Activated gamma-delta T cell (primary cell): ENCODE data around the gene SMAD5.

Source experiments
- DNase-seq: peaks from one replicate; lab custom pipeline; 2025; lab: John Stamatoyannopoulos, UW
- total RNA-seq, 2 donors: gene quantifications; one replicate each; lab custom pipeline; 2026; lab: John Stamatoyannopoulos, UW

The SMAD5 gene
- 66.2 to 74.0 reads per million in 2 donors for total RNA-seq

DNA sequence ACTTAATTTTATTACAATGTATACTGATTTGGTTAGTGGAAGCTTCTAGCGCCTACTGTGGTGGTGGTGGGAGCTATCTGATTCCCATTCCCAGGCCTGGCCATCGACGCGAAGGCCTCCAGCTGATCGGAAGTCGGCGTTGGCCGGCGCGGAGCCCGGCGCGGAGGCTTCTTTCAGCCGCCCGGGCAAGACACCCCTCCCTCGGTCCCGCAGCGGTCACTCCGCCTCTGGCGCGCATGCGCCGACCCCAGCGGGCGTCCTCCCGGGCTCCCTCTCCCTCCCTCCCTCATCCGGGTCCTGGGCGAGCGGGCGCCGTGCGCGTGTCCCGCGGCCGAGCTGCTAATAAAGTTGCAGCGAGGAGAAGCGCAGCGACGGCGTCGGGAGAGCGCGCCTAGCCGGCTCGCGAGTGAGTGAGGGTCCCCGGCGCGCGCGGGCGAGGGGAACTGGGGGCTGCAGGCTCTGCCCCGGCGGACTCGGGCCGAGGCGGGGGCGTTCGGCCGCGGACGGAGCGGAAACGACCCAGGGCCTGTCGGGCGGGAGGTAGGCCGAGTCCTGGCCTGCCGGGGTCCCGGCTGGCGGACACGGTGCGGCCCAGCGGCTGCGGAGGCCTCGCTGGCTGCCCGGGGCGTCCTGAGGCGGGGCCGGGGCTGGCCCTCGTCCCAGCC lies at the start of gene SMAD5:
SMAD5 (plus strand) TSS at position 289 of the 665 bp plus-strand sequence. CDS start 20,916 bp downstream, outside the sequence.
- DNase-seq: peak; percentile 77

DNA sequence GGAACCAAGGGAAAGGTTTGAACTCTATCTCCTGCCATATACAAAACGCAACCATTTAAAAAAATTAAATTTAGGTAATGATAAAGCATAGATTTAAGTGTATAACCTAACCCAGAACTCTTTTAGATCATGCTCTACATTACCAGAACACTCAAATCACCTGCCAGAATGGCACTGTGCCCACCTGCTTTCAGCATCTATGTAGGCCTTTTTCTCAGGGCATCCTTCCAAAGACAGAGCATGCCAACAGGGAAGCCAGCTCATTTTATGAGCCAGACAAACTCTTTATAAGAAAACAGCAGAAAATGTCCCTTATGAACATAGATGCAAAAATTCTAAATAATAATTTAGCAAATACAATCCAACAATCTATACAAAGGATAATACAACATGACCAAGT lies 47.9 kb upstream of the SMAD5 start:
- no peak for DNase-seq

DNA sequence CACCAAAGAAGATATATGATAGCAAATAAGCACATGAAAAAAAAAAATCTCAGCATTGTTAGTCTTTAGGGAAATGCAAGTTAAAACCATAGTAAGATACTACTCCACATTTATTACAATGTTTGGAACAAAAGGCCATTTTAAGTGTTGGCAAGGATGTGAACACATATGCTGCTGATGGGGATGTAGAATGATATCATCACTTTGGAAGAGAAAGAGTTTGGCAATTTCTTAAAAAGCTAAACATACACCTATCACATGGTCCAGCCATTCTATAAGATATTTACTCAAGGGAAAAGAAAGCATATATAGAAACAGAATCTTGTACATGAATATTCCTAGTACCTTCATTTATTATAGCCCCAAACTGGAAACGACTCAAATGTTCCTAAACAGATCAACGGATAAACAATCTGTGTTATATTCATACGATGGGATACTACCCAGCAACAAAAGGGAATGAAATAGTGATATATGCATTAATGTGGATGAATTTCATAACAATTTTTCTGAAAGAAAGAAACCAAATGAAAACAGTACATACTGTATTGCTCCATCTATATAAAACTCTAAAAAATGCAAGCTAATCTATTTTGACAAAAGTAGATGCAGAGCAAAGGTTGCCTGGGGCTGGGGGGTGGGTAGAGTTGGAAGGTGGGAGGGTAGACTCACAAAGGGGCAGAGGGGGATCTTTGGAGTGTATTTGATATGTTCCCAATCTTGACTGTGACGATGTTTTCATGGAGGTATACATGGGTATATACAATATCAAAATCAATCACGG lies 45.7 kb upstream of the SMAD5 start:
- no peak for DNase-seq

DNA sequence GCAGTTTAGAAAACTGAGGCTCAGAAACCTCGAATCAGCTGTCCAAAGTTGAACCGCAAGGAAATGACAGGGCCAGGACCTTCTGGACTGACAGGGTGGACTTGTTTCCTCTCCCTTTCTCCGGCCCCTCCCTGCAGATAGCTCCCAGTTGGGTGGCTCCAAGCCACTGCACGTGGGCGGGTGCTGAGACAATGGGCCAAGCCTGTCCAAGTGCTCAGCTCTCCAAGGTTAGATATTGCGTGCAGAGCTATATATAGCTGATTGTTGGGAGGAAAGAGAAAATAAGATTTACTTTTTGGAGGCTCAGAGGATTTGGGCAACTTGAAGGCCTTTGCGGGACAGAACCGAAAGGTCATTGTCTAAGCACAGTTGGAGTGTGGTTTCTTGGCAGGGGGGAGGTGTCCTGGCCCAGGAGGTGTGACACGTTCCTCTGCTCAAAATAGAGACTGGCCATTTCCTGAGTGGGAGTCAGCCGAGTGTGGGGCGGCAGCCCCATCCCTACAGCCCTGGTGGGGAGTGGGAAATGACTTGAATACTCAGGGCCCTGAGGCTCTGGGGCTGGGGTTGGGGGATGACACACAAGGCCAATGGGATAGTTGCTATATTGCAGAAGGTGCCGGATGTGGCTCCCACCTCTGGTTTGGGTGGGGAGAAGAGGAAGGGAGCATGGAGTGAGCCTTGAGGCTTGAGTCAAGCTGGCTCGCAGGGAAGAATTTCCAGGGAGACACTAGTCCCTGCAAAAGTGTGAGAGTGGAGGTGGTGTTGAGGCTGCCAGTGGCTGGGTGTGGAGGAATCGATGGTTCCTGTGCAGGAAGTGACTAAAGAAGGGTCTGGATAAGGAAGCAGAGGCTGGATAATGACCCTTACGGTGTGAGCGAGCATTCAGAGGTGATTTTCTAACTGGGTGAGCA lies 44.4 kb upstream of the SMAD5 start:
- no peak for DNase-seq

DNA sequence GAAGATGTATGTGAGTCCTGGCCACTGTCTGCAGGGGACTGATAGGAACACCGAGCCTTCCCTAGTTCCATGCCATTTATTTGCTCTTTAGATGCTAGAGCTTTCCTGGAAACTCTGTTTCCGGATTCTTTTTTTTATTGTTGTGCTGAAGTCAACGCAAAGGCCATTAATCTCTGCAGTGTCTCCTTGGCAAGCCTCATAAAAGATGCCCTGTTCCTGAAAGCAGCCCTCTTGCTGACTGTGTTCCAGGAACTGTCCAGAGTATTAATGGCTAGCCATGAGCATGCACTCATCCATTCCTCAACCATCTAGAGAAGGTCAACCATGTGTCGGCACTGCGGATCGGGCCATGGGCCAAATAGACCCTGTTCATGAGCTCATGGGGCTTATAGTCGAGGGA lies 42.9 kb upstream of the SMAD5 start:
- no peak for DNase-seq

DNA sequence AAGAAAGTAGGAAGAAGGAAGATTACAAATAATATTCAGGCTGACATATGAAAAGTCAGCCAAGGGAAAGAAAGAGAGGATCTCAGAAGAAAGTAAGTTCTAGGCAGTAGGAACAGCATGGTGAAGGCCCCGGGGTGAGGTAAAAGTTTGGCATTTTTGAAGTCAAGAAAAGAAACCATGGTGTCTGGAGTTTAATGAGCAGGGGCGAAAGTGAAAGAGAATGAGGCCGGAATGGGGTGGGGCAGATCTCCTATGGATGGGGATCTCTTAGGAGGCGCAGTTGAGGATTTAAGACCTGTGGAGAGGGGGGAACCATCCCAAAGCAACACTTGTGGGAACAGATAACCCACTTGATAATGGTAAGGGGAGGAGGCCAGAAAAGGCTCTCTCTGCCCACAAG lies 42.3 kb upstream of the SMAD5 start:
- DNase-seq: no peak

DNA sequence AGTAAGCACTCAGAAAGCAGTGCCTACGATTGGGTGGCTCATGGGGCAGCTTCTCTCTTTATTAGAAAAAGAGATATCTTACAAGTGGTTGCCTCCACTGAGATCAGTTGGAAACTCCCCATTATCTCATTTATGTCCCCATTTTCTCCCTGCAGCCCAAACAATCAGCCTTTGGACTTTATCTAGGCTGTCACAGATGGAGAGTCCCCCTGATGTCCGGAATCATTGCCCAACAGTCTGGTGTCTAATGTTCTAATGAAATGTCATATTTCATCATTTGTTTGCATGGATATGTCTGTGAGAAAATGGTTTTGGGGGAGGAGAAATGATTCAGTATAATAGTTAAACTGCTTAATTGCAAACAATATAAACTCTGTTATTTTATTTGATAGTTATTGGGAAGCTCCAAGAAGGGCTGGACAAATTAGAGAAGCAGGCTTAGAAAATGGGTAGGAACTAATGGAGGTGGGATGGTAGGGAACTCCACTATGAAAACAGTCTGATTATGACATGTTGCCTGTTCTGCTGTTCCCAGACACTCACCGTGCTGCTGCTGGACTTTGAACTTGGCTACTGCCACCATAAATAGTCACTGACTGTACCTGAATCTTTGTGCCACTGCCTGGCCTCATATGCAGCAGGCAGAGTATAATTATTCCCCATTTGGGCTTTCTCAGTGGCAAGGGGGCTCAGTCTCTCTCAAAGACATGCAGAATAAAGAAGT lies 38.3 kb upstream of the SMAD5 start:
- no peak for DNase-seq

DNA sequence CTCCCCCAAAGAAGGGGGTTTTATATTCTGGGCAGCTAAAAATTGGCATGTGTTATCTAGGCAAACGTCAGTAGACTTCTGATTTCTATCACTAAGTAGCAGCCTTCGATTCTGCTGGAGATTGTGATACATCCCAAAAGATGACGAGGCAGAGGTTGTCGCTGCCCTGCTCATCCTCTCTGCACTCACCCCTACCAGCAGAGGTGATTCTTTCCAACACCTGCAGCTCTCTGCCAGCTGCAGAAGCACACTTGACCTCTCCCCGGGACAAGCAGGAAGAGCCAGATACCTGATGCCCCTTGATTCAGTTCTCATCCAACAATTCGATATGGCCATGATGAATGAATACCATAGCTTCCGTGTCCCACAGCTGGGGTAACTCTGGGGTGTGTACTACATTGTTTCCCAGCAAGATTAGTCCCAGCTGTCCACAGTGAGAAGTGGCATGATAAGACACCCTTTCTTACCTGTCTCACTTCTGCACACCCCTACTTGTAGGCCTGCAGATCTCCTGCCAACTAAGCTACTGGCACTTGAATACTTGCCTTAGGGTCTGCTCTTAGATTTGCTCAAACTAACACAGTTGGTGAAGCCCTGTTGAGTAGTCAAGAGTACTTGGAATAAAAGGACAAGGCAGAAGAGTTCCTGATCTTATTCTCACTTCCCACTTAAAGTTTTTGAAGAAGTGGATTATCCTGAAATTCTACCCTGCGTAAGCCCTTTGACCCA lies 37.6 kb upstream of the SMAD5 start:
- DNase-seq: no peak

DNA sequence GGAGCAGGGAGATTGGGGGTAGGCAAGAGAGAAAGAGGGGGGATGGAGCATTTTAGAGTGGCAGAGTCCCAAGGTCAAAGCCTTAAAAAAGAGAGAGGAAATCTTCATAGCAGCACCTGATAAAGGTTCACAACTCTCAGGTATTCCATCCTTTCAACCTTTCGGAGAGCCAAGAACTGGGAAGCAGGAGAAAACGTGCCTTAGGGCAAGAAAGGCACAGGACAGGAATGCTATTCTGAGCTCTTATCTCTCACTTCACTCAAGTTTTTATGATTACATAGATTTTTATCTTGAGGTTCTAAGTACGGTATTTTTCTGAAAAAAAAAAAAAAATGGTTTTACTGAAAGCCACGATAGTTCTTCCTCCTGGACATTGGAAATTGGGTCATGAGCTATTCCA lies 34.5 kb upstream of the SMAD5 start:
- no peak for DNase-seq

DNA sequence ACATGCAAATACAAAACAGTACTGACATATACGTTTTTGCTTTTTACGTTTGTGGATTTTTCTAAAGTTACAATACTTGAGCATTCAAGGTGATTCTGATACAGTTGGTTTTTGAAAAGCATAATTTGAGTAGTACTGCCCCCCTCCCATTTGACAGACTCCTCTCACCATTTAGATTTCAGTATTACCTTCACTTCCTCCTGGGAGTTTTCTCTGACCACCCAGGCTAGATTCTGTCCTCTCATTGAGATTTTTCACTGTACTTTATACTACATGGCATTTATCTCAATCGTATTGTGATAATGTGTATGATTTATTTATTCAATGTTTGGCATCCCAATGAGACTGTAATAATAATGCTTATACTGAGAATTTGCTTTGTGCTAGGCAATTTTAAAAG lies 32.8 kb upstream of the SMAD5 start:
- no peak for DNase-seq

DNA sequence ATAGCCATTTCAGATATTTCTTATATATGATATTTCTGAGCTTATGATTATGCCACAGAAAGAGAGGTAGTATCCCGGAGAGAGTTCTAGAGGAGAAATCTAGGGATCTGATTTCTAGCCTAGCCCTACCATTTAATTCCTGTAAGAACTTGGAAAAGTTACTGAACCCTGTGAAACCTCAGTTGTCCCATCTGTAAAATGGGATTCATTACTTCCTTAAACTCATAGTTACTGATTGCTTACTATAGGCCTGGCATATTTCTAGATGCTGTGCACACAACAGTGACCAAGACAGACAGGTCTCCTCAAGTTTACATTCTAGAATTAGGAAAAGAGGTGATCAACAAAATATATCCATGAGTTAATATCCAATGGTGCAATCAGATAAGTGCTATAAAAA lies 30.8 kb upstream of the SMAD5 start:
- no peak for DNase-seq

DNA sequence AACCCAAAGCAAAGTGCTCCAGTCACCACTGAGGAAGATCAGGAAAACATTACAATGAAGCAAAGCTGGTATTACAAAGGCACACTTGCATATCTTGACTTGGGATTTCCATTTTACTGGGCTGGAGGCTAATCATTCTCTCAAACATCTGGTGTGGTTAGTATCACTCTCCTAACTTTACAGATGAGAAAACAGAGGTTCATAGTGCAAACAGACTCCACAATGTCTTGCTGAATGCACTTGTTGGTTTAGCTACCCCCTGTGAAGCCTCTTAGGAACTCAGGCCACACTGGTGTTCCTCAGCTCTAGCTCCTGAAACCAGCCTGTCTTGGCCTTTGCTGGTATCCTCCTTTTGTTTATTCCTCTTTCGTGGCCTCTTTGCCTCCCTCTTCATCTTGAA lies 29.5 kb upstream of the SMAD5 start:
- DNase-seq: no peak

DNA sequence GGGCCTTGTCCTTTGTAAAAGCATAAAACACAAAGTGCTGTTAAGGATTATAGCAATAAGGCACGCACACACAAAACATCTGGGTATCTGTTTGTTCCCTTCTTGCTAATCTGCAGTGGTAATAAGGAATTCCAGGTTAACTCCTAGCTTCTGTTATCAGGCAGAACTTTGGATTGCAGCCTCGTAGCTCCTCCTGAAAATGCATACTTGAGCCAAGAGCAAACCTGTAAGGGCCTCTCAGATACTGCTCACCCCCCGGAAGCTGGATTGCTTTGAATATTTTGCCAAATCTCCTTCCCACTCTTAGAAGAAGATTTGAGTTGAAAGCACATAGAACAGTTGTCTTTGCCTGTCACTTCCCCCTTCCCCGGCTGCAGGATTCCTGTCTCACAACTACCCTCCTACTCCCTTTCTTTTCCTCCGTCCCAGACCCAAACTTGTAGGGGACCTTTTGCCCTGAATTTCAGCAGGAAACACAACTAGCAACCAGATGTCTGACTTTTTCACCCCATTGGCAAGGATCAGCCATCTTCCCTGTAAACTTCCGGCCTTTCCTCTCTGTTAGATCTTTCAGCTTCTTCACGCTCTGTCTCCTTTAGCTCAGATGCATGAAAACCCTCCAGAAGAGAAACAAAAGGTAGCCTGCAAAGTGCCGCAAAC lies 28.2 kb upstream of the SMAD5 start:
- DNase-seq: no peak

DNA sequence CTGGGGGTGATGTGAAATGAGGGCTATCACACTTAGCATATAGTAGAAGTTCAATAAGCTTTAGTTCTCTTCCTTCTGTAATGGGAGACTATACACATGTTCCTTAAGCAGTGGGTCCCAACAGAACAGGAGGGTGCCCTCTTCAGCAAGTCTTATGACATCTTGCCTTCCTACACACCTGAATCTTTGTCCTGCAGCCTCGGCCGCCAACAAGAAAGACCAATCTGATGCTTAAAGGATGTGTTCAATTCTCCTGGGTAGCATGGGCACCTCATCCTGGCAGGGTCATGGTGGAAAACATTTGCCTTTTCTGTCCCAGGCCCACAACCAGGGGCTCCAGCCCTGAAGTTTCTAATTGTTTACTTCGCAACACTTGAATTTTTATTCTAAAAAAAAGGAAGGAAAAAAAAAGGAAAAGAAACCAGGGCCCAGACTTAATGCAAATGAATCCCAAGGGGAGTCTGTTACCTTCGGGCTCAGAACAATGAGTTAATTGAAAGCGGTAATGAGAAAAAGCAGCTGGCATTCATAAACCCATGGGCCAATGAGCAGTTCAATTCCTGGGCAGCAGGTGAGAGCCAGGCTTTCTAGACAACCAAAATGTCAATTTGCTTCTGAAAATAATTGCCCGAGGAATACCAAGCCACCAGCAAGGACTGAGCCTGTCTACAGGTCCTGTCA lies 26.2 kb upstream of the SMAD5 start:
- no peak for DNase-seq

DNA sequence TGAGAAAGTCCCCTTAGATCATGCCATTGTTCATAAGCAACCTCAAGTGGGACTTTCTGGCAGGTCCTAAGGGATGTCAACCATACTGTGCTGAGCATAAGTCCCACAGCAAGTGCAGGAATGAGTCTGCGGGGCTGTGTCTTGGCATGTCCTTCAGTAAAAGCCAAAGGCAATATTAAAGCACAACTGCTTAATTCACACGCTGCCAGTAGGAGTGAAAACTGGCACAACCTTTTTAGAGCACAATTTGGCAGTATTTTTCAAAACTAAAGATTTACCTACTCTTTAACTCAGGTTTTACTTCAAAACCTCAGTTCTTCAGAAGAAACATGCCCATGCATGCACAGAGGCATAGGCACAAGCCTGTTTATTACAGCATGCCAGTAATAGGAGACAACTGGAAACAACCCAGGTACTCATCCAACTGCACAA lies 24.4 kb upstream of the SMAD5 start:
- DNase-seq: no peak

DNA sequence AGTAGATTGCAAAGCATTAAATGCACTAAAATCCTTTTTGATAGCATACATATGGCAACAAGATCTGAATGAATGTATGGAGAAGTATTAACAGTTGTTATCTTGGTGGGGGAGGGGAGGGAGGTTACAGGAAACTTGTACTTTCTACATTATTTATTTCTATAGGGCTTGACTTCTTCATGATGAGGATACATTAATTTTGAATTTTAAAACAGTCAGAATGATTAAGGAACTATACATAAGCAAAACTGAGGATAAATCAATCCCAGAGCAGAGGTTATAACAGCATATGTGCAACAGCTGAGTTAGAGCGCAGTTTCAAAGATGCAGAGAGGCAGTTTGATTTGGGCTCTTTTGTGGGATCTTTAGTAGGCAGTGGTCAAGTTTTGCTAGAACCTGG lies 23.9 kb upstream of the SMAD5 start:
- DNase-seq: no peak

DNA sequence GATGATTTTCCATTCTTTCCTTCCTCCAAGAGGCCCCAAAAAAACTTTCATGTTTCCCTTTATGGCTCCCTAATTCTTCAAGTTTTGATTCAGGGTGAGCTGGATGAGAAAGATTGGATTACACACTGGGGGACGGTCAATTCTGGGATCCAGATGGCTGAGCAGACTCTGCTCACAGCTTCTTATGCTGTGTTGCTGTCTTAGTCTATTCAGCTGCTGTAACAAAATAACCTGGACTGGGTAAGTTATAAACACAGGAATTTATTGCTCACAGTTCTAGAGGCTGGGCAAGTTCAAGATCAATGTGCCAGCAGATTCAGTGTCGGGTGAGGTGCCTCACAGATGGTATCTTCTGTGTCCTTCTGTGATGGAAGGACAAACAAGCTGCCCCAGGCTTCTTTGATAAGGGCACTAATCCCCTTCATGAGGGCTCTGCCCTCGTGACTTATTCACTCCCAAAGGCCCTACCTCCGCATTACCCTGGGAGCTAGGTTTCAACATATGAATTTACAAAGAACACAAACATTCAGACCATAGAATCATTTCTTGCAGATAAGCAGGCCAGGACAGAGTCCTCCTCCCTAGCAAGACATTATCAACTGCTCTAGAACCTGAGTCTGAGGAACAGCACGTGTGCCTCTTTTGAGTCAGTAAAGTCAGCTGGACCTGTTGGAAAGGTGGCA lies 23.1 kb upstream of the SMAD5 start:
- no peak for DNase-seq

DNA sequence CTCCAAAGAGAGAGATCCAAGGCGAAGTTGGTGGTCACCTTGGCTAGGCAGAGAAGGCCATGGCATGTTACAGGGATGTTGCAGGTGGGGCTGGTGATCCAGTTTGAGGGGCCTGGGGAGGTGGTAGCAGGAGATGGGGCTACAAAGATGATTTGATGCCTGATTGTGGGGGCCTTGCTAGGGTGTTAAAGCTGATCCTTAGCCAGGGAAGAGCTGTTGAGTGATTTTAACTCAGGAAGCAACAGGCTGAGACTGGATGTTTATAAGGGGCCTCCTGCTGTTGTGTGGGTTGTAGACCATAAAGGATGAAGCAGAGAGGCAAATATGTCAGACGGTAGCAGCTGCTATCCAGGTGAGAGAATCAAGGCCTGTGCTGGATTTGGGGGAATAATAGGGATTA lies 19.0 kb upstream of the SMAD5 start:
- no peak for DNase-seq

DNA sequence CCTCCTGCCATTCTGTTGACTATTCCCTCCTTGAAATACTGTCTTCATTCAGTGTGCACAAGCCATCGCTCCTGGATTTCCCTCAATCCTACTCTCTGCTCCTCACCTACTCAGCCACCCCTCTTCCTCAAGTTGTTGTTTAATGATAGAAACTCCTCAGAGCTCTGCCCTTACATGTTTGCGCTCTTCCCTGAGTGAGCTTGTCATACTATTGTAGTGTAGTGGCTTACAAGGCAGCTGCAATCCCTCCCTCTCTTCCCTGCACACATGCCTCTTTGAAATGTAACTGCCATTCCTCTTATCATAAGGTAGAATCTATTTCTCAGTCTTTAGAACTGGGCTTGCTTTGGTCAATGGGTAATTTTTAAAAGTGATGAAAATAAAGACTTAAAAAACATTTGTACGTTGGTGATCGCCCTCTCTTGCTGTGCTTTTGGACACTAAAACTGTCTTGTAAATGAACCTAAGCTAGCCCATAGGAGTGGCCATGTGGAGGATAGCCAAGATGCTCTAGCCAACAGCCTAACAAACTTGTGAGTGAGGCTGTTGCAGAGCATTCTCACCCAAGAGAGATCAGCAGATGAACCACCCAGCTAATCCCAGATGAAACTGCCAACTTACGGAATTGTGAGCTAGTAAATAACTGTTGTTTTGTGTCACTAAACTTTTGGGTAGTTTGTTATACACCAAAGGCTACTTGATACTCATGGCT lies 18.1 kb upstream of the SMAD5 start:
- DNase-seq: no peak
